Measurements from ENCODE around the gene ISOC2. TPM values are rescaled to one million over a fixed set of nuclear protein-coding genes. Genes with fewer than 3 reads are reported as not detected.
A peak's percentile ranks its signal among the peaks of the same experiment; 100 is the strongest.

The ISOC2 gene
- total RNA-seq, 1 donor from 2014 or later: 58.8 TPM

GRCh38 chr19:55487924-55488687 lies 26.7 kb upstream of the ISOC2 start, which contains the start of gene SSC5D:
Gene SSC5D (plus strand): TSS chr19:55488436. CDS start chr19:55488590, 154 bp downstream.
- TF ChIP-seq, protein P1, sequence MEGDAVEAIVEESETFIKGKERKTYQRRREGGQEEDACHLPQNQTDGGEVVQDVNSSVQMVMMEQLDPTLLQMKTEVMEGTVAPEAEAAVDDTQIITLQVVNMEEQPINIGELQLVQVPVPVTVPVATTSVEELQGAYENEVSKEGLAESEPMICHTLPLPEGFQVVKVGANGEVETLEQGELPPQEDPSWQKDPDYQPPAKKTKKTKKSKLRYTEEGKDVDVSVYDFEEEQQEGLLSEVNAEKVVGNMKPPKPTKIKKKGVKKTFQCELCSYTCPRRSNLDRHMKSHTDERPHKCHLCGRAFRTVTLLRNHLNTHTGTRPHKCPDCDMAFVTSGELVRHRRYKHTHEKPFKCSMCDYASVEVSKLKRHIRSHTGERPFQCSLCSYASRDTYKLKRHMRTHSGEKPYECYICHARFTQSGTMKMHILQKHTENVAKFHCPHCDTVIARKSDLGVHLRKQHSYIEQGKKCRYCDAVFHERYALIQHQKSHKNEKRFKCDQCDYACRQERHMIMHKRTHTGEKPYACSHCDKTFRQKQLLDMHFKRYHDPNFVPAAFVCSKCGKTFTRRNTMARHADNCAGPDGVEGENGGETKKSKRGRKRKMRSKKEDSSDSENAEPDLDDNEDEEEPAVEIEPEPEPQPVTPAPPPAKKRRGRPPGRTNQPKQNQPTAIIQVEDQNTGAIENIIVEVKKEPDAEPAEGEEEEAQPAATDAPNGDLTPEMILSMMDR (IDR thresholded peaks at IDR 0.05; ENCODE audit: insufficient read depth, low read depth, low read length): no peak
- TF ChIP-seq EZH2 (IDR thresholded peaks at IDR 0.05; ENCODE audit: insufficient read depth, low read length): no peak
- H3K9ac ChIP-seq (ENCODE audit: low read length): peak within 1 kb of the TSS; percentile 82
- FAIRE-seq: no peak

DNA sequence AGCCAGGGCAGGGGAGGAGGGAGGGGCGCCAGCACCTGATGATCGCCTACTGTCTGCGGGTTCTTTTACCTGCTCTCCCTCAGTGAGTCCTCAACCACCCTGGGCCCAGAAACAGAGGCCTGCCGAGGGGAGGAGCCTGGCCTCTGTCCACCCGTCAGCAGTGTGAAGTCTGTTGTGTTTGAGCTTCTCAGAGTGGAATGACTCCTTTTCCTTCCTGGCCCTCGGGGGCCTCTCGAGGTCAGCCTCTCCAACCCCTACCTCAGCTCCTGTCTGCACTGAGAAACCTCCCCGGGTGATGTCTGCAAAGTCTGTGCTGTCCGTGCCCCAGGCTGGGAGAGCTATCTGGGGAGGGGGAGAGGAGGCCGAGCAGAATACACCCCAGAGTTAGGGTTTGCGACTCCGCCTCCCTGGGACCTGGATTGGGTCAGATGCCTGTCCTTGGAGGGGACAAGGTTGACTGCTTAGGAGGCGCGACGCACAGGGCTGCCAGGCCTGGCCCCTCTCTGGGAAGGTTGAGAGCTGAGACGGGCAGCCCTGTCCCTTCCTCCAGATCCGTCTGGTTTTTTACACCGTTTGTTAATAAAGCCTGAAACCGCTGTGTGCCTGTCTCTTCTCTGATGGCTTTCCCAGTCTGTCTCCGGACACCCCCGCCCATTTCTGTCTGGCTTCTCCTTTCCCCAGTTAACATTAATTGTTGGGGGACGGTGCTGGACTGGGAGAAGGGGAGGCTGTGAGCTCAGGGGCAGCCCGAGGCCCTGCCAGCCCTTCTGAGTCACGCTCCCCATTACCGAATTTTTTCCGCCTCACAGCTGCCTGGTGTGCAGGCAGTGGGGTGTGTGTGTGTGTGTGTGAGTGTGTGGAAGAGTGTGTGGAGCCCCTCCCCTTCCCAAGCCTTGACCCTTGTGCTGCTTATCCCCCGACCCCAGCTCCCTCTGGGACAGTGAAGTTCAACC lies 25.8 kb upstream of the ISOC2 start:
- Mint-ChIP-seq H3K27me3 (ENCODE audit: low read depth, unreplicated experiment) (no peaks in the 10 kb centered on the region), H3K4me1 (ENCODE audit: low read depth, unreplicated experiment) (peaks cover 16% of the 10 kb centered on the region), H3K36me3 (ENCODE audit: low read depth, unreplicated experiment) (peaks cover 2% of the 10 kb centered on the region), H3K4me3 (ENCODE audit: unreplicated experiment) (peak overlapping the region; percentile 79), H3K27ac (ENCODE audit: unreplicated experiment) (peak overlapping the region; percentile 98), H3K9me3 (ENCODE audit: unreplicated experiment) (no peaks in the 10 kb centered on the region)
- H3K79me2 ChIP-seq (ENCODE audit: insufficient read depth, low read length): peaks cover 22% of the 10 kb centered on the region
- no peaks in the 10 kb centered on the region for H3K9me3 ChIP-seq (ENCODE audit: insufficient read depth, low read depth, low read length)
- peak overlapping the region; percentile 91 for H3K27ac ChIP-seq (ENCODE audit: low read depth, low read length)
- H3K9ac ChIP-seq (ENCODE audit: low read length): peak overlapping the region; percentile 82
- FAIRE-seq: peak; percentile 71
- no peaks in the 10 kb centered on the region for H3K27me3 ChIP-seq (ENCODE audit: insufficient read depth, low read length)
- peak overlapping the region; percentile 96 for H3K4me2 ChIP-seq (ENCODE audit: low read length)
- no peaks in the 10 kb centered on the region for H4K20me1 ChIP-seq (ENCODE audit: insufficient read depth, low read length)
- H3K4me3 ChIP-seq (ENCODE audit: insufficient read depth, low read depth, low read length): peak overlapping the region; percentile 35
- H3K4me1 ChIP-seq (ENCODE audit: insufficient read depth, low read length): peaks cover 49% of the 10 kb centered on the region
- H2AFZ ChIP-seq (ENCODE audit: low read depth, low read length): peak overlapping the region; percentile 2
- TF ChIP-seq, protein P1 (IDR thresholded peaks at IDR 0.05; ENCODE audit: insufficient read depth, low read depth, low read length): no peak
- no peak for TF ChIP-seq EZH2 (IDR thresholded peaks at IDR 0.05; ENCODE audit: insufficient read depth, low read length)
- H3K36me3 ChIP-seq (ENCODE audit: insufficient read depth, low read length): no peaks in the 10 kb centered on the region
- DNase-seq (ENCODE audit: low read depth): peak; percentile 98

More at GRCh38 chr19:55487924-55488687, 26.7 kb upstream of the ISOC2 start, which contains the start of gene SSC5D:
- H3K4me2 ChIP-seq (ENCODE audit: low read length): peak within 1 kb of the TSS; percentile 96
- peaks cover 22% of the 10 kb centered on the region for H3K79me2 ChIP-seq (ENCODE audit: insufficient read depth, low read length)
- H3K9me3 ChIP-seq (ENCODE audit: insufficient read depth, low read depth, low read length): no peaks in the 10 kb centered on the region
- peaks cover 52% of the 10 kb centered on the region for H3K4me1 ChIP-seq (ENCODE audit: insufficient read depth, low read length)
- H3K36me3 ChIP-seq (ENCODE audit: insufficient read depth, low read length): no peaks in the 10 kb centered on the region
- peak; percentile 47 for DNase-seq (ENCODE audit: low read depth)
- no peaks in the 10 kb centered on the region for H4K20me1 ChIP-seq (ENCODE audit: insufficient read depth, low read length)
- Mint-ChIP-seq H3K4me3 (ENCODE audit: unreplicated experiment) (peak within 1 kb of the TSS; percentile 79), H3K27me3 (ENCODE audit: low read depth, unreplicated experiment) (no peaks in the 10 kb centered on the region), H3K9me3 (ENCODE audit: unreplicated experiment) (no peaks in the 10 kb centered on the region), H3K4me1 (ENCODE audit: low read depth, unreplicated experiment) (peaks cover 17% of the 10 kb centered on the region), H3K36me3 (ENCODE audit: low read depth, unreplicated experiment) (peaks cover 3% of the 10 kb centered on the region), H3K27ac (ENCODE audit: unreplicated experiment) (peak within 1 kb of the TSS; percentile 98)
- H3K27me3 ChIP-seq (ENCODE audit: insufficient read depth, low read length): no peaks in the 10 kb centered on the region
- H3K4me3 ChIP-seq (ENCODE audit: insufficient read depth, low read depth, low read length): peak within 1 kb of the TSS; percentile 35
- H2AFZ ChIP-seq (ENCODE audit: low read depth, low read length): peak within 1 kb of the TSS; percentile 2
- peak within 1 kb of the TSS; percentile 91 for H3K27ac ChIP-seq (ENCODE audit: low read depth, low read length)

Measured in astrocyte (in vitro differentiated cells and primary cell).